Type B pancreatic cell (in vitro differentiated cells): Measurements from ENCODE around the gene FAM50A. TPM values are rescaled to one million over a fixed set of nuclear protein-coding genes. Genes with fewer than 3 reads are reported as not detected.
"Not testable (repeated sequence)": the region's sequence is repeated elsewhere in the genome, so short reads cannot be mapped to it uniquely, and the experiment has no call there.

Experiments
- DNase-seq: peaks from one replicate; pipeline ENCODE4 v3.0.0; 2021; ENCODE audit warnings: mixed read lengths; ENCODE audit not compliant: unreplicated experiment; ENCODE audit errors: extremely low spot score
- H3K27ac Mint-ChIP-seq: 2 replicates; pipeline ENCODE4 v1.8.0; 2021; ENCODE audit warnings: mild to moderate bottlenecking, mixed read lengths
- H3K27me3 Mint-ChIP-seq: 2 replicates; pipeline ENCODE4 v1.8.0; 2021; ENCODE audit warnings: mixed read lengths
- H3K36me3 Mint-ChIP-seq: 2 replicates; pipeline ENCODE4 v1.8.0; 2021; ENCODE audit warnings: mixed read lengths
- H3K4me1 Mint-ChIP-seq: one replicate; pipeline ENCODE4 v1.8.0; 2021; ENCODE audit warnings: mixed read lengths; ENCODE audit not compliant: unreplicated experiment
- H3K4me3 Mint-ChIP-seq: 2 replicates; pipeline ENCODE4 v1.8.0; 2021; ENCODE audit warnings: mild to moderate bottlenecking, mixed read lengths
- H3K9me3 Mint-ChIP-seq: 2 replicates; pipeline ENCODE4 v1.8.0; 2021; ENCODE audit warnings: mixed read lengths
- total RNA-seq: library from RNA; stranded (reverse); gene quantifications from 2 replicates; pipeline ENCODE4 v1.2.1, GENCODE V29; 2021; ENCODE audit warnings: low replicate concordance
- TF ChIP-seq, protein P1 (sequence below): fragments of 200-600 bp; sonication (generic); conservative IDR thresholded peaks from 2 replicates; pipeline ENCODE4 v1.5.0; 2021; ENCODE audit warnings: antibody characterized with exemption, mild to moderate bottlenecking

The FAM50A gene
- total RNA-seq, 1 donor from 2014 or later: 59.2 TPM

GRCh38 chrX:154399527-154400368 is 44.2 kb upstream of the FAM50A start:
- H3K27me3 Mint-ChIP-seq: peaks cover 5% of the 10 kb centered on the region
- H3K36me3 Mint-ChIP-seq: peaks cover 20% of the 10 kb centered on the region
- TF ChIP-seq, protein P1, sequence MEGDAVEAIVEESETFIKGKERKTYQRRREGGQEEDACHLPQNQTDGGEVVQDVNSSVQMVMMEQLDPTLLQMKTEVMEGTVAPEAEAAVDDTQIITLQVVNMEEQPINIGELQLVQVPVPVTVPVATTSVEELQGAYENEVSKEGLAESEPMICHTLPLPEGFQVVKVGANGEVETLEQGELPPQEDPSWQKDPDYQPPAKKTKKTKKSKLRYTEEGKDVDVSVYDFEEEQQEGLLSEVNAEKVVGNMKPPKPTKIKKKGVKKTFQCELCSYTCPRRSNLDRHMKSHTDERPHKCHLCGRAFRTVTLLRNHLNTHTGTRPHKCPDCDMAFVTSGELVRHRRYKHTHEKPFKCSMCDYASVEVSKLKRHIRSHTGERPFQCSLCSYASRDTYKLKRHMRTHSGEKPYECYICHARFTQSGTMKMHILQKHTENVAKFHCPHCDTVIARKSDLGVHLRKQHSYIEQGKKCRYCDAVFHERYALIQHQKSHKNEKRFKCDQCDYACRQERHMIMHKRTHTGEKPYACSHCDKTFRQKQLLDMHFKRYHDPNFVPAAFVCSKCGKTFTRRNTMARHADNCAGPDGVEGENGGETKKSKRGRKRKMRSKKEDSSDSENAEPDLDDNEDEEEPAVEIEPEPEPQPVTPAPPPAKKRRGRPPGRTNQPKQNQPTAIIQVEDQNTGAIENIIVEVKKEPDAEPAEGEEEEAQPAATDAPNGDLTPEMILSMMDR: no peak
- peak overlapping the region; percentile 100 for H3K27ac Mint-ChIP-seq
- H3K4me1 Mint-ChIP-seq: peaks cover 15% of the 10 kb centered on the region
- no peaks in the 10 kb centered on the region for H3K9me3 Mint-ChIP-seq
- DNase-seq: no peak
- peak overlapping the region; percentile 99 for H3K4me3 Mint-ChIP-seq

GRCh38 chrX:154400369-154400817 is 43.5 kb upstream of the FAM50A start:
- H3K36me3 Mint-ChIP-seq: peaks cover 20% of the 10 kb centered on the region
- not testable (repeated sequence) for H3K9me3 Mint-ChIP-seq, DNase-seq, H3K27me3 Mint-ChIP-seq
- peak overlapping the region; percentile 72 for H3K27ac Mint-ChIP-seq
- H3K4me3 Mint-ChIP-seq: peak overlapping the region; percentile 99
- H3K4me1 Mint-ChIP-seq: peaks cover 15% of the 10 kb centered on the region

GRCh38 chrX:154401045-154401799 is 42.7 kb upstream of the FAM50A start:
- no peak for DNase-seq
- Mint-ChIP-seq H3K4me1 (peaks cover 15% of the 10 kb centered on the region), H3K36me3 (peaks cover 20% of the 10 kb centered on the region), H3K4me3 (peak overlapping the region; percentile 99), H3K9me3 (no peaks in the 10 kb centered on the region), H3K27ac (peak overlapping the region; percentile 72), H3K27me3 (peaks cover 5% of the 10 kb centered on the region)
- TF ChIP-seq, protein P1: no peak

- no peaks in the 10 kb centered on the region for H3K9me3 Mint-ChIP-seq
- H3K4me3 Mint-ChIP-seq: peak overlapping the region; percentile 20
- peak overlapping the region; percentile 72 for H3K27ac Mint-ChIP-seq
- peaks cover 5% of the 10 kb centered on the region for H3K27me3 Mint-ChIP-seq
- peaks cover 15% of the 10 kb centered on the region for H3K4me1 Mint-ChIP-seq
- DNase-seq: no peak
- TF ChIP-seq, protein P1: no peak
- H3K36me3 Mint-ChIP-seq: peaks cover 20% of the 10 kb centered on the region
Measured at GRCh38 chrX:154401918-154402621, 41.9 kb upstream of the FAM50A start.

DNA sequence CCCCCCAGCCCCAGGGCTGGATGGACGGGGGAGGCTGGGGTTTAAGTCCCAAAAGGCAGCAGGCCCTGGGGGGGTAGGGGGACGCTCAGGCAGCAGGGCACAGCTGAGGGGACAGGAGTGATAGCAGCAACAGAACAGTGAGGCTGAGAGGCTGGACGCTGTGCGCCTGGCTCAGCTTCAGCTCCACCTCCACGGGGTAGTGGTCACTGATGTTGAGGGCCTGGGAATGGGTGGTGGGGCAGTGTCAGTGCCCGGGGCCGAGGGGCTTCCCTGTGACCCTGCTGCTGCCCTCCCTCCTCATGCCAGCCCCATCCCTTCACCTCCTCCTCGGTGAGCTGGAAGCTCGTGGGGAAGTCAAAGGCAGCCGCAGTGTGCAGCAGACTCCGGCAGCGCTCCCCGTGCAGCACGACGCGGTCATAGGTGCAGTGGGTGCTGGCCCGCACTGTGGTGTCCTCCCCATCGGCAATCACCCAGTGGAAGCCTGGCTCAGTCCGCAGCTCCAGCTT is 41.3 kb upstream of the FAM50A start:
- Mint-ChIP-seq H3K4me1 (peaks cover 15% of the 10 kb centered on the region), H3K9me3 (no peaks in the 10 kb centered on the region), H3K27me3 (peaks cover 5% of the 10 kb centered on the region), H3K27ac (peak overlapping the region; percentile 72), H3K36me3 (peaks cover 20% of the 10 kb centered on the region), H3K4me3 (no peak overlapping the region)
- TF ChIP-seq, protein P1: no peak
- DNase-seq: no peak
